Esophagus muscularis mucosa (tissue), 4 donors: ENCODE data around the gene FBXL19. TPM values are rescaled to one million over a fixed set of nuclear protein-coding genes. Genes with fewer than 3 reads are reported as not detected.

Experiments used
- DNase-seq: peaks from one replicate; pipeline ENCODE4 v3.0.0-alpha.2; 2017; ENCODE audit errors: extremely low spot score
- H3K27ac ChIP-seq, 4 donors: fragments of 200-600 bp; sonication (generic); replicated peaks in 1 of 4; 1 replicate in 3 of 4; 2 replicates in 1 of 4; pipeline ENCODE4 v1.5.1; 2016 to 2019; ENCODE audit warnings: mild to moderate bottlenecking in 1 of 4
- H3K27me3 ChIP-seq, 4 donors: fragments of 200-600 bp; sonication (generic); one replicate each; pipeline versions ENCODE4 v1.5.1 to v1.6.0; 2016 to 2019
- H3K36me3 ChIP-seq, 4 donors: fragments of 200-600 bp; sonication (generic); one replicate each; pipeline ENCODE4 v1.5.1; 2016 to 2019
- H3K4me1 ChIP-seq, 4 donors: fragments of 200-600 bp; sonication (generic); one replicate each; pipeline ENCODE4 v1.5.1; 2016 to 2019
- H3K4me3 ChIP-seq, 4 donors: fragments of 200-600 bp; sonication (generic); 1 replicate in 2 of 4; 2 replicates in 2 of 4; pipeline ENCODE4 v1.5.1; 2016 to 2019; ENCODE audit warnings: mild to moderate bottlenecking in 4 of 4, moderate library complexity in 1 of 4
- H3K9me3 ChIP-seq, 4 donors: fragments of 200-600 bp; sonication (generic); 1 replicate in 3 of 4; 2 replicates in 1 of 4; pipeline ENCODE4 v1.5.1; 2016 to 2019
- CTCF ChIP-seq, 3 experiments: fragments of 200-600 bp in 2 of 3; fragments of 450-650 bp in 1 of 3; sonication (generic) in 2 of 3; IDR thresholded peaks; one replicate each; pipeline ENCODE4 v1.5.1; 2017 to 2019; ENCODE audit warnings: antibody characterized with exemption in 3 of 3, mild to moderate bottlenecking in 2 of 3, moderate library complexity in 1 of 3
- EP300 ChIP-seq: sonication (generic); formaldehyde crosslinking; IDR thresholded peaks from one replicate; pipeline ENCODE4 v1.6.1; 2017; ENCODE audit warnings: antibody characterized with exemption
- POLR2A ChIP-seq: fragments of 450-650 bp; IDR thresholded peaks from one replicate; pipeline ENCODE4 v1.6.1; 2017; ENCODE audit warnings: antibody characterized with exemption, moderate library complexity, mild to moderate bottlenecking, low read depth
- POLR2AphosphoS5 ChIP-seq, 2 donors: sonication (generic); formaldehyde crosslinking; IDR thresholded peaks; one replicate each; pipeline ENCODE4 v1.6.1; 2017; ENCODE audit warnings: antibody characterized with exemption in 2 of 2
- WGBS: methylation state at CpG from one replicate; pipeline ENCODE4 v1.1.5; 2018; 5-methylcytosine and 5-hydroxymethylcytosine counted together
- intact Hi-C: fragments of 100-400 bp; cut with DNase I; formaldehyde crosslinking; loops from one replicate; pipeline ENCODE4 v1.15.1; 2023
- total RNA-seq, 4 donors: library from RNA; depleted of rRNA; stranded (reverse); fragments of >200 nt; gene quantifications; one replicate each; pipeline versions ENCODE4 v1.1.0 to v1.2.1, GENCODE V29; 2016

Gene FBXL19
- total RNA-seq, 4 donors from 2014 or later: 12.1 to 28.1 (median 17.7) TPM

- Histone ChIP-seq H3K27ac (no peak overlapping the region), H3K36me3 (peaks cover 0 to 98% (median 58%) of the 10 kb centered on the region in 4 donors), H3K9me3 (no peaks in the 10 kb centered on the region), H3K4me3 (no peak overlapping the region), H3K4me1 (peaks cover 0 to 9% (median 0%) of the 10 kb centered on the region in 4 donors), H3K27me3 (no peaks in the 10 kb centered on the region)
- 93% methylated on average over 9 of the region's 9 CpGs for WGBS
- no peak for DNase-seq
- intact Hi-C loops: no loop called here
- TF ChIP-seq POLR2AphosphoS5 (IDR thresholded peaks at IDR 0.05) (no peak), EP300 (no peak), POLR2A (no peak), CTCF (IDR thresholded peaks at IDR 0.05) (no peak)
Measured at GRCh38 chr16:30885196-30885595, 38.2 kb upstream of the FBXL19 start.

- Histone ChIP-seq H3K4me3 (no peak overlapping the region), H3K27ac (no peak overlapping the region), H3K9me3 (no peaks in the 10 kb centered on the region), H3K36me3 (peaks cover 0 to 98% (median 66%) of the 10 kb centered on the region in 4 donors), H3K4me1 (peaks cover 0 to 9% (median 0%) of the 10 kb centered on the region in 4 donors), H3K27me3 (no peaks in the 10 kb centered on the region)
- intact Hi-C loops: no loop called here
- 91% methylated on average over 1 of the region's 1 CpG for WGBS
- no peak for TF ChIP-seq POLR2AphosphoS5 (IDR thresholded peaks at IDR 0.05)
- no peak for TF ChIP-seq POLR2A
- no peak for TF ChIP-seq EP300
- TF ChIP-seq CTCF (IDR thresholded peaks at IDR 0.05): no peak
- no peak for DNase-seq
Measured at GRCh38 chr16:30886145-30886544, 37.2 kb upstream of the FBXL19 start.

DNA sequence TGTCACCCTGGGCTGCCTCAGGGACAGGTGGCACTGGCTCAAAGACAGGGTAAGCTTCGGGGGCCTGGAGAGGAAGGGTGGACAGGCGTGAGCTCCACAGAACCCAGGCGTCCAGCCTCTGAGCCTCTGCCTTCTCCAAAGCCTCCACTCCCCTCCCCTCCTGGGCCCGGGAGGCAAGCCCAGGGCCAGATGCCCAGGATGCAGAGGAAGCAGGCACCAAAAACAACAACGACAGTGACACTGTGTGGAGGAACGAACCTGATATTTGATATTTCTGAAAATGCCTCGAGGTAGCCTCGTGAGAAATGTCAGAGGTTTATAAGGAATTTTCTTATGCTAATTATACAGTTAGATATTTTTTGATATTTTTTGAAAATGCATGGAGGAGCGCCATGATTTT, 35.4 kb upstream of the FBXL19 start:
- H3K4me1 ChIP-seq: peaks cover 6 to 8% (median 8%) of the 10 kb centered on the region in 4 donors
- WGBS: 85% methylated on average over 9 of the region's 9 CpGs
- H3K9me3 ChIP-seq: no peaks in the 10 kb centered on the region
- no peak for DNase-seq
- no peak overlapping the region for H3K27ac ChIP-seq
- intact Hi-C loops: no loop called here
- no peaks in the 10 kb centered on the region for H3K27me3 ChIP-seq
- peaks cover 0 to 92% (median 76%) of the 10 kb centered on the region in 4 donors for H3K36me3 ChIP-seq
- TF ChIP-seq POLR2AphosphoS5 (IDR thresholded peaks at IDR 0.05) (no peak), POLR2A (no peak), CTCF (IDR thresholded peaks at IDR 0.05) (no peak), EP300 (no peak)
- H3K4me3 ChIP-seq: no peak overlapping the region

- H3K9me3 ChIP-seq: no peaks in the 10 kb centered on the region
- intact Hi-C loops: no loop called here
- WGBS: 81% methylated on average over 8 of the region's 8 CpGs
- peaks cover 12 to 16% (median 14%) of the 10 kb centered on the region in 4 donors for H3K4me1 ChIP-seq
- H3K27me3 ChIP-seq: no peaks in the 10 kb centered on the region
- TF ChIP-seq POLR2AphosphoS5 (IDR thresholded peaks at IDR 0.05): no peak
- TF ChIP-seq CTCF (IDR thresholded peaks at IDR 0.05): no peak
- no peak for TF ChIP-seq POLR2A
- no peak for TF ChIP-seq EP300
- H3K27ac ChIP-seq: no peak overlapping the region
- no peak for DNase-seq
- peaks cover 0 to 84% (median 74%) of the 10 kb centered on the region in 4 donors for H3K36me3 ChIP-seq
- H3K4me3 ChIP-seq: no peak overlapping the region
Measured at GRCh38 chr16:30888856-30889499, 34.4 kb upstream of the FBXL19 start.
